DMS53 treated with DMSO at 0.1 percent for 48 hours (cell line): ENCODE results near the gene CD300E.

Experiments
- DNase-seq: peaks from one replicate; lab custom pipeline; 2025; ENCODE audit not compliant: unreplicated experiment; lab: John Stamatoyannopoulos, UW

The CD300E gene

DNA sequence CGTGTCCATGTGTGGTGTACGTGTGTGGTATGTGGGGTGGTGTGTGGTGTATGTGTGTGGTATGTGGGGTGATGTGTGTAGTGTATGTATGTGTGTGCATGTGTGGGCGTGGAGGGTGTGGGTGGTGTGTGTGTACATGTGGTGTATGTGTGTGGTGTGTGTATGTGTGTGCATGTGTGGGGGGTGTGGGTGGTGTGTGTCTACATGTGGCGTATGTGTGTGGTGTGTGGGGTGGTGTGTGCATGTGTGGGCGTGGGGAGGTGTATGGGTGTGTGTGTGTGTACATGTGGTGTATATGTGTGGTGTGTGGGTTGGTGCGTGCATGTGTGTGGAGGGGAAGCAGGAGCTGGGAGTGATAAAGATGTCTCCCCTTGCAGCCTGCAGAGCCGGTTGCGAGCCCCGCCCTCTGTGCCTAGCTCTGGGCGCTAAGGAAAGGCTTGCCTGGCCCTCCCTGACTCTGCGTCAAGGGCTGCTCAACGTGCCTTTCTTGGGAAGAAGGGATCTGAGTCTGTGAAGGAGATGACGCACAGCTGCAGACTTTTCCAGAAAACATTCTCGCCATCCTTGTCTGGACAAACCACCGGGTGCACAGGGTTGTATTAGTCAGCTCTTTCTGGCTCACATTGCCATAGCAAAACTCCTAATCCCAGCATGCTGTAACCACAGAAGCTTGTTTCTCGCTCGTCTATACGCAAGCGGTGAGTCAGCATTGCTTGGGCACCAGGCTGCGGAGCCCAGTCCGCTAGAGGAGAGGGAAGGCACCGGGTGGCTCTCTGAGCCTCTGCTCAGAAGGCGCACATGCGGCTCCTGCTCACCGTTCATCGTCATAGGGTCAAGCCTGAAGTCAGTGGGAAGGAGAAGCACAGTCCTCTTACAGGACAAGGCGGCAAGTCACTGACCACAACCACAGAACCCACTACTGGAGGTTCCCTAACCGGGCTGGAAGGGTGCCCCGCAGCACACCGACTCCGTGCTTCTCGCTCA is 54.2 kb downstream of the CD300E start:
- DNase-seq, result no peak

DNA sequence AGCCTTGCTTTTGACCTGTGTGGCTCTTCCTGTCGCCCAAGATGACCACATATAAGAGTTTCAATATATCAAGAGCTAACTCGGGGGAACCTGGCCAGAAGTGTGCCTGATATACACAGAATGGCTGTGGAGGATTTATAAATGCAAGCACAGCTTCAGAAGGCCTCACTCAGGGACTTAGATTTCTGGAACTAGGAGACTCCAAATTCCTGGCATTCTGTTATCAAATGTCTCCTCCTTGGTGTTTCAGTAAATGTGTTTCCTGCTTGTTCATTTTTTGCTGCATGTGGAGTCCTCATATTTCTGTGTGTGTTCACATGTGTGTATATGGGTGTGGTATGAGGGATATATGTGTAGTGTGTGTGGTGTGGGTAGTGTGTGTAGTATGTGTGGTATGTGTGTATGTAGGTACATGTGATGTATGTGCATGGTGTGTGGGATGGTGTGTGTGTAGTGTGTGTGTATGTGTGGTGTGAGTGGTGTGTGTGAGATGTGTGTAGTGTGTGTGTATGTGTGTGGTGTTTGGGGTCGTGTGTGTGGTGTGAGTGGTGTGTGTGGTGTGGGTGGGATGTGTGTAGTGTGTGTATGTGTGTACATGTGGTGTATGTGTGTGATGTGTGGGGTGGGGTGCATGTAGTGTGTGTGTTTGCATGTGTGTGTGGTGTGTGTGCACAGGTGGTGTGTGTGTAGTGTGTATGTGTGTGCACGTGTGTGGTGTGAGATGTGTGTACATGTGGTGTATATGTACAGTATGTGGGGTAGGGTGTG is 55.2 kb downstream of the CD300E start:
- DNase-seq, result no peak

DNA sequence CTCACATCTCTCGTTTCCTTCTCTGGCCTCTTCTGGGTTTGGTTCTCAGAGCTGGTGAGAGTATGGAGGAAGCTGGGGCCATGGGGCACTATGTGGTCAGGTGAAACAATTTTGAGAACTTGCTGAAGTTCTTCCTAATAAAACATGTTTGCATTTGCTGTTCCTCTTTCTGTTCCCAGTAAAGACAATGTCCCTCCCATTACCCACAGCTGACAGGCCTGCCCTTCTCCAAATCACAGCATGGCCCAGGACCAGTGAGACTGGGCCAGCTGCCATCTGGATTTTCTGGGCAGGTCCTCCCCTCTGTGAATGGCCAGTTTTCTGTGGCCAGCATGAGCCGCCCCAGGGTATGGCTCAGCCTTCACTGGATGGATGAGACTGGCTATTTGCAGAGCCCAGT is 56.1 kb downstream of the CD300E start, which contains the start of gene CD300H:
CD300H (minus strand) TSS at position 113 of the 400 bp plus-strand sequence.
- DNase-seq, result no peak

DNA sequence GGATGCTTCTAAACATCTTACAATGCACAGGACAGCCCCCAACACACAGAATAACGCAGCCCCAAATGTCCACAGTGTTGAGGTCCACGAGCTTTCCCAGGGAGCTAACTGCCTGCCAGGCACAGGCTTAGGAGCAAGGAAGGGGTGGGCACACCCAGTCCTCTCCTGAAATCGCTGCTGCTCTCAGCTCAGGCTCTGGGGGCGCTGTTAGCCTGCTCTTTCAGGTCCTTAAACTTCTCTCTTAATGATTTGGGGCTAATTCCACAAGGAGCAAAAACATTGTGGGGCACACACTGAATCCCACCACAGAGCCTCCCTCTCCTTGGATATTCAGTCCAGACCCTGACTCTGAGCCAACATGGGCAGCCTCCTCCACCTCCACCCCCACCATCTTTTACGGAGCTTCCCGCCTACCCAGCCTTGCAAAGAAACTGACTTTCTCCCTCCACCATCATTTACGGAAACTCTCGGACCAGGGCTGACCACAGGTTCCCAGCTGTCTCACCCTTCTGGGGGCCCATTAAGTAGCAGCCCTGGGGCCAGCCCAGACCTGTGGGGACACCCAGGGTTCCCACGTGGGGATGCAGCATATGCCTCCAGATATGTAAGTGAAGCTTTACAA is 57.3 kb downstream of the CD300E start:
- peak; percentile 16 for DNase-seq

DNA sequence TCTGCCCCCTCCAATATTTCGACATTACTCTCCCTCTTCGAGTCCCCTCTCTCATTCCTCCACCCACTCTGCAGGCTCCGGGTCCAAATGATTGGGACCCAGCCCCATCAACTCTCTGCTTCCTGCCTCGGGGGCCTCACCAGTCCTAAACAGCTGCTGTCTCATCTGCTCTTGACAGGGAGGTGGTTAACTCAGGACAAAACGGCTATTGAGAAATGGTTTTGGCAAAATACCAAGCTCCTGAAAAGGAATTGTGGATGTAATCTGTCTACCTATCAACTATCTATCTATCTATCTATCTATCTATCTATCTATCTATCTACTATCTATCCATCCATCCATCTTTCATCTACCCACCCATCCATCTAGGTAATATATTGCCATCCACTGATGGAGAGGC is 58.4 kb downstream of the CD300E start:
- no peak for DNase-seq

DNA sequence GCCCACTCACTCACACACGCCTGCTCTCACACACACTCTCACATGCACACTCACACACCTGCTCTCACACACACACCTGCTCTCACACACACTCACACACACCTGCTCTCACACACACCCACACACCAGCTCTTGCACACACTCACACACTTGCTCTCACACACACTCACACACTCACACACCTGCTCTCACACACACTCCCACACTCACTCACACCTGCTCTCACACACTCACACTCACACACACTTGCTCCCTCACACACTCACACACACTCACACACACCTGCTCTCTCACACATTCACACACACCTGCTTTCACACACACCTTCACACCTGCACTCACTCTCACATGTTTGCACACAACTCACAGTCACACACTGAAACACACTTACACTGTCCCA is 60.2 kb downstream of the CD300E start:
- no peak for DNase-seq

DNA sequence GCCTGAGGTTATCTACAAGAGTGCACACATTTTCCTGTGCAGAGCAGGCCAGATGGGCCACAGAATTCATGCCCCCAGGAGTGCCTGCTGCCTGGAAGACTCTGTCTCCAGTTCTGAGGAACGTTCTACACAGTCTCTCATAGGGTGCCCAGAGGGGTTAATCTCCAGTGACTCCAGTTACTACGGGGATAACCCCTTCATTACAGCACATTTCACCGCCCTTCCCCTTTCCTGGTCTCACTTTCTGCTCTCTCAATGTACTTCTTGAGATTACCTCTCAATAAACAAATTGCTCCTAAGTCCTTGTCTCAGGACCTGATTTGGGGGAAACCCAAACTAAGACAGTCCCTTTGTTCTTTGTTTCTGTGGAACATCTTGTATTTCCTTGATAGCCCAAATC is 62.0 kb downstream of the CD300E start:
- no peak for DNase-seq
